Stimulated activated CD8-positive, alpha-beta memory T cell treated with anti-CD3 and anti-CD28 coated beads, Interleukin-12 subunit alpha, Interleukin-12 subunit beta, amount 100 ng/mL, for 4 hours (primary cell): ENCODE results near the gene SNX30.

Source experiments
- DNase-seq: peaks from one replicate; pipeline ENCODE4 v3.0.0-alpha.2; 2020; ENCODE audit warnings: low read depth

The SNX30 gene

DNA sequence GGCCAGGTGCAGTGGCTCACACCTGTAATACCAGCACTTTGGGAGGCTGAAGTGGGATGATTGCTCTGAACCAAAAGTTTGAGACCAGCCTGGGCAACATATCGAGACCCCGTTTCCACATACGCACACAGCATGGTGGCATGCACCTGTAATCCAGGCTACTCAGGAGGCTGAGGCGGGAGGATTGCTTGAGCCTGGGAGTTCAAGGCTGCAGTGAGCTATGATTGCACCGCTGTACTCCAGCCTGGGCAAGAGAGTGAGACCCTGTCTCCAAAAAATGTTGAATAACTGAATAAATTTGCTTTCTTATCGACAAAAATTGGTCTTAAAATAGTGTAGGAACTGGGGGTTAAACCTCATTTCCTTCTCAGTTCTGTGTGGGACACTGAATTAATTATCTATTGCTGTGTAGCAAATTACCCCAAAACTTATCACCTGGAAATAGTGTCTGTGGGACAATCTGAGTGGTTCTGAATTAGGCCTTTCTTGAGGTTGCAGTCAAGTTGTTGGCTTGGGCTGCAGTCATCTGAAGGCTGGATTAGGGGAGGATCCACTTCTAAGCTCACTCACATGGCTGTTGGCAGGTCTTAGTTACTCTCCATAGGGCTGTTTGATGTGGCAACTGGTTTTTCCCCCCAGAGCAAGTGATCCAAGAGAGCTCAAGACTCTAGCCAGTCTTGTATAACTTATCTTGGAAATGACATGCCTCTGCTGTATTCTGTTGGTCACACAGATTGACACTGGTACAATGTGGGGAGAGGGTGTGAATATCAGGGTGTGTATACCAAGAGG is 2.0 kb downstream of the SNX30 start:
- DNase-seq: no peak

DNA sequence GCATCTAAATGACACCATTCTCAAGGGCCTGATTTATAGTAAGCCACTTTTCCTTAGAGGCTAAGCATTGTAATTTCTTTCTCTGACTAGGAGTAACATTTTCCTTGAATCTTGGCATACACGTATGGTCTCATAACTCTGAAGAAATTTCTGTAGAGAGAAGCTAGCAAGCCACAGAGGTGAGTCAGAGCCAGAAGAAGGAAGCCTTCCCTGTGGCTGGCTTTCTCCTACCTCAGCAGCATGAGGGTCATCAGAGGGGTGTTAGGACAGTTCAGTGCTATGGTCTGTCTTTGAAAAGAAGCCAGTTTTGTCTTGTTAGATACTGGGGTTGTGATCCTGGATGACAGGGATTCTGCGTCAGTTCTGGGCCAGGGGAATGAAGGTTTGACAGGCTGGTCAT is 3.2 kb downstream of the SNX30 start:
- DNase-seq: no peak

DNA sequence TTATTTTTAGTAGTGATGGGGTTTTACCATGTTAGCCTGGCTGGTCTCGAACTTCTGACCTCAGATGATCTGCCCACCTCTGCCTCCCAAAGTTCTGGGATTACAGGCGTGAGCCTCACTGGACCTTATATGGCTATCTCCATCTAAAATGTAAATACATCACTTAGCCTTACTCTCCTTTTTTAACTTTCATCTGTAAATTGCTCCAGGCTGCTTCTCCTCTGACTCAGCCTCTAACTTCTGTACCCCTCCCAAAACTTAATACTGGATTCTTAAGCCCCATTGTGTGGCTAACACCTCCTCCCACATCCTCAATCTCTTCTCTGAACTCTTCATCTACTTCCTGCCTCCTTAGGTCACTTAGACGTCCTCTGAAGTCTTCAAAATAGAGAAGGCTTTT is 4.0 kb downstream of the SNX30 start:
- no peak for DNase-seq

DNA sequence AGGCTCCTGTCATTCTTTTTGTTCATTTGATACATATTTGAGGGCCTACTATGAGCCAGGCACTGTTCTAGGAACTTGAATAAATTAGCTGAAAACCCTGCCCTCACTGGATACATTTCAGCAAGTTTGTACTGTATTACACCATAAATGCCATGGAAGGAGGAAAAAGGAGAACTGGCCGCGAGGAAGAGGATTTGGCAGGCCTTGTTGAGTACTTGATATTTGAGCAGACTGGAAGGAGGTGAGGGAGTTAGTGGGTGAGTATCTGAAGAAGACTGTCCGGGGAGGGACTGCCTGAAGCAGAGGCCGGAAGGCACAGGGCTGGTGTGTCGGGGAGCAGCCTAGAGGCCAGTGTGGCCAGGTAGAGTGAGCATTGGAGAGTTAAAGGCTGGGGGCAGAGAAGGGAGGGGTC is 4.5 kb downstream of the SNX30 start:
- no peak for DNase-seq

DNA sequence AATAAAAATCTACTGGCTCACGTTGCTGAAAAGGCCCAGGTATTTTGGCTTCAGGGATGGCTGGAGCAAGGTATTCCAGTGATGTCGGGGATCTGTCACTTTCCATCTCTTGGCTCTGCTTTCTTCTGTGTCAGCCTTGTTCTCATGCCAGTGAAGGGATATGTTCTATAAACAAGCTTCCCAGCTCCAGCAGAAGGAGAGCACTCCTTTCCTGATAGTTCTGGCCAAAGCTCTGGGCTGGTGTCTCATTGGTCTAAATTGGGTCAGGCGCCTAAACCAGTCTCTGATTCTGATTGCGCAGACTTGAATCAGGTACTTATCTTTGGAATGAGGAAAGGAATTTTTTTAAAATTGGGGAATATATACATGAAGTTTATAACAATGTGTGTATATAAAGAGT is 5.1 kb downstream of the SNX30 start:
- no peak for DNase-seq

DNA sequence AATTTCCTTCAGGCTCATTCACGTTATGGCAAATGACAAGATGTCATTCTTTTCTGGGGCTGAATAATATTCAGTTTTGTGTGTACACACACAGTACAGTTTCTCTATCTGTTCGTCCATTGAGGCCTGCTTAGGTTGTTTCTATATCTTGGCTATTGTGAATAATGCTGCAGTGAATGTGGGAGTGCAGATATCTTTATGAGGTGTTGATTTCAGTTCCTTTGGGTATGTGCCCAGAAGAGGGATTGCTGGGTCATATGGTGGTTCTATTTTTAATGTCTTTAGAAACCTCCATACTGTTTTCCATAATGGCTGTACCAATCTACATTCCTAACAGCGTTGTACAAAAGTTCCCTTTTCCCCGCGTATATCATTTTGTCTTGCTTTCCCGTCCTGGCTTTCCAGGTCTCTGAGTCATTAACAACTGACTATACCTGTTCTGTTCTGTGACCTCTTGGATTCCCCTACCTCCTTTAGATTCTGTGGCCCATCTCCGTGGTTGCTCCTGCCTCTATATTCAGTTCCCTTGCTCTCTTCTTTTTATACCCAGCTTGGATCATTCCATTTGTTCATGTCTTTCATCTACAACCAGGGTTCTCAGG is 6.8 kb downstream of the SNX30 start:
- no peak for DNase-seq

DNA sequence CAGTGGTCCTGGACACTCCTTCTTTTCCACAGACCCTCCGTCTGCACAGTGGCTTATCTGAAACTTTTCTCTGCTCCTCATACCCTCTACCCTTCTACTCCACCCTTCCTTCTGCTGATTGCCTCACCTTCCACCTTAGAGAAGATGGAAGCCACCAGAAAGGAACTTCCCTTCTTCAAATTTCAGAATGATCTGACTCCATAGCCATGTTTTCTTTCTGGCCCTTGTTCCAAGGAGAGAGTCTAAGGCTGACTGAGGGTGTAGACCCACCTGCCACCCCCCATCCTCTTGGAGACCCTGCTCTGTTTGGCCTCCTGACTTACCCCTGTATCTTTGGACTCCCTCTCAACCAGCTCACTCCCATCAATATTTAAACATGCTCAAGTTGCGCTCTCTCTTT is 7.4 kb downstream of the SNX30 start:
- DNase-seq: no peak

DNA sequence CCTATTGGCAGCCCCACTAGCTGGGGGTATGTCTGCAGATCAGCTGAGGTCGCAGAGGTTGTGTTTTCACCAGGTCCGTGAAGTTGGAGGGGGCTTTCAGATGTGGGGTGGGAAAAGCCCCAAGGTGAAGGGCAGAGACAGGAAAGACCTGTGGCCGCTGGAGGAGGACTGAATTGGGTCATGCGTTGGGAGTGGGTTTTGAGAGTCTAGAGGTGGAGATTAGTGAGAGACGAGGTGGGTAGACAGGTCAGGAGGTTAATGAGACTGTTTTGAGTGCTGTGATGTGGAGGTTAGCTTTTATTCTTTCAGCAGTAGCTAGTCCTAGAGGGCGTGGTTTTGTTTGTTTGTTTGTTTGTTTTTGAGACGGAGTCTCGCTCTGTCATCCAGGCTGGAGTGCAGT is 10.3 kb downstream of the SNX30 start:
- DNase-seq: no peak

DNA sequence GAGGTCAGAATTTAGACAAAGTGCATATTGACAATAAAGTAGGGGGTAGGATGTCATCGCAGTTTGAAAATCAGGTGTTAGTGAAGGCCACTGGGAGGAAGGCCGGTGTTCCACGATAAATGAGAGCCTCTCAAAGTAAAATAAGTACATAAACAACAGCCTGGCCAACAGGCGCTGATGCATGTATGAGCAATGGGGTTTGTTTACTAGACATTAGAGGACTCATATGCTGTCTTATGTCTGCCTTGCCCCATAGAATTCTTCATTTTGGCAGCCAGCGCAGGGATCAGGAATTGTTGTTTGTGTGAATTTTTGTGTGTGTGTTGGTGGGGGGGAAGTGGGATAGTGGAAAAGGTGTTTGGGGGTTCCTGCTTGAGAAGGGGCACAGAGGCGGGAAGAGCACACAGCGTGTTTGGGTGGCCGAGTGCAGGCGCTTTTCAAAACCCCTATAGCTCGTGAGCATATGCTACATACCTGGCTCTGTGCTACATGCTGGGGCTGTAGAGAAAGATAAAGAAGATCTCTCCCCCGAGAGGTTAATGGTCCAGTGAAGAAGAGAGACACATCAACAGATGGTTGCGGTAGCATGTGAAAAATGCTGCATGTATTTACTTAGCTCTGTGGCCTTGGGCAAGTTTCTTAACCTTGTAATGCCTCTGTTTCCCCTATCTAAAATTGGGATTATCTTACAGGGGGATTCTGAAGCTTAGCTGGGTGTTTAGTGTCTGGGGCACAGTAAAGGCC is 11.5 kb downstream of the SNX30 start:
- DNase-seq: no peak

DNA sequence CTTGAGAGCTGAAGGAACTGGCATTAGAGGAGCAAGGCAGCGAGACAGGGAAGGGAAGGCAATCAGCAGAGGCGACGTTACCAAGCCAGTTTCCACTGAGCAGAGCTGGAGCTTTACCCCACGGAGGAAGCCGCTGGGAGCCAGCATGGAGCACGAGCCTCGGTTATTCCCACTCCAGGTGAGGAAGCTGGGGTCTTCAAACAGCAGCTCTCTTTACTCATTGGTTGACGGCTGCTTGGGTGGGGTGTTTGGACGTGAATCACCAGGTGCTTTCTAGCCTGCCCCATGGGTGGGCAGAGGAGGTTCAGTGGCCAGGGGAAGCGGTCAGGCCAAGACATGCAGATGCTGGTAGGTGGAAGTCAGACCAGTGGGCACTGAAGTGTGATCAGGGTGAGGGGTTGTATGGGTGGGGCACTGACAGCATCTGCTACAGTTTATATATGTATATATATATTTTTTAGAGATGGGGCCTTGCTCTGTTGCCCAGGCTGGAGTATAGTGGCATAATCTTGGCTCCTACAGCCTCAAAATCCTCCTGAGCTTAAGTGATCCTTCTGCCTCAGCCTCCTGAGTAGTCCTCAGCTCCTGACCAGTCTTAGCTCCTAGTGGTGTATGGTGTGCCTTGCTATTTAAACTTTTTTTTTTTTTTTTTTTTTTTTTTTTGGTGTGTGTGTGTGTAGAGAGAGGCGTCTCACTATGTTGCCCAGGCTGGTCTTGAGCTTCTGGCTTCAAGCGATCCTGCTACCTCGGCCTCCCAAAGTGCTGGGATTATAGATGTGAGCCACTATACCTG is 12.4 kb downstream of the SNX30 start:
- no peak for DNase-seq

DNA sequence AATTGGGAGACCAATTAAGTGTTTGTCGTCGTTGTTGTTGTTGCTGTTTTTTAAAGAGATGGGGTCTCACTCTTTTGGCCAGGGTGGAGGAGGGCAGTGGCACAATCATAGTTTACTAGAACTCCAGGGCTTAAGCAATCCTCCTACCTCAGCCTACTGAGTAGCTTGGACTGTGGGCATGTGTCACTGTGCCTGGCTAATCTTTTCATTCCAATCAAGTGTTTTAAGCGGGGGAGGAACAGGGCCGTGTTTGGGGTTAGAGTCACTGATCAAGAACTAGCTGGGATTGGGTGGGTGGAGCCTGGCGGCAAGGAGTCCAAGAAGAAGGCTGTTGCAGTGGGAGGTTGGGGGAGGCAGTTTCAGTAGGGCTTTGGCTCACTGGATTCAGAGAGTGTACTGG is 13.8 kb downstream of the SNX30 start:
- no peak for DNase-seq

DNA sequence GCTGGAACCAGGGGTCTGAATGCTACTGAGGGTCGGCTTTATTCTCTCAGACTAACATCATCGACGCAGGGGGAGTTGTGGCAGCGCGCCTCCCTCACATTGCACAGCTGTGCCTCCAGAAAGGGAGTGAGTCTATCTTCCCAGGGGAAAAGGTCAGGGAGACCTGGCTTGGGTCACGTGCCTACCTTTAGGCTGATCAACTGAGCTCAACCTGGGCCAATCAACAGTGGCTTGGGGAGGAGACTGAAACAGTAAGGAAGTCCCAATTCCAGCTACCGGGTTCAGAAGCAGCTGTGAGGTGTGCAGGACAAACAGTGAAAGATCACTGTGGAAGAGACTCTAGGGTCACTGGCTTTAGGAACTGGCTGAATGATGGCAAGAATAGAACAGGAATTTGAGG is 14.3 kb downstream of the SNX30 start:
- no peak for DNase-seq

DNA sequence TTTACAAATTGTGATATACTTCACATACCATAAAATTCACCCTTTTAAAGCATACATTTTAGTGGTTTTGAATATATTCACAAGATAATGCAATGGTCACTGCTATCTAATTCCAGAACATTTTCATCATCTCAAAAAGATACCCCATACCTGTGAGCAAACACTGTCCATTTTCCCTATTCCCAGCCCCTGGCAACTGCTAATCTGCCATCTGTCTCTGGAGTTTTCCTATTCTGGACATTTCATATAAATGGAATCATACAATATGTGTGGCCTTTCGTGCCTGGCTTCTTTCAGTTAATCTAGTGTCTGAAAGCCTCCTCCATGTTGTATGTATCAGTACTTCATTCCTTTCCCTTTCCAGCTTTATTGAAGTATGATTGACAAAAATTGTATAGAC is 14.7 kb downstream of the SNX30 start:
- no peak for DNase-seq

DNA sequence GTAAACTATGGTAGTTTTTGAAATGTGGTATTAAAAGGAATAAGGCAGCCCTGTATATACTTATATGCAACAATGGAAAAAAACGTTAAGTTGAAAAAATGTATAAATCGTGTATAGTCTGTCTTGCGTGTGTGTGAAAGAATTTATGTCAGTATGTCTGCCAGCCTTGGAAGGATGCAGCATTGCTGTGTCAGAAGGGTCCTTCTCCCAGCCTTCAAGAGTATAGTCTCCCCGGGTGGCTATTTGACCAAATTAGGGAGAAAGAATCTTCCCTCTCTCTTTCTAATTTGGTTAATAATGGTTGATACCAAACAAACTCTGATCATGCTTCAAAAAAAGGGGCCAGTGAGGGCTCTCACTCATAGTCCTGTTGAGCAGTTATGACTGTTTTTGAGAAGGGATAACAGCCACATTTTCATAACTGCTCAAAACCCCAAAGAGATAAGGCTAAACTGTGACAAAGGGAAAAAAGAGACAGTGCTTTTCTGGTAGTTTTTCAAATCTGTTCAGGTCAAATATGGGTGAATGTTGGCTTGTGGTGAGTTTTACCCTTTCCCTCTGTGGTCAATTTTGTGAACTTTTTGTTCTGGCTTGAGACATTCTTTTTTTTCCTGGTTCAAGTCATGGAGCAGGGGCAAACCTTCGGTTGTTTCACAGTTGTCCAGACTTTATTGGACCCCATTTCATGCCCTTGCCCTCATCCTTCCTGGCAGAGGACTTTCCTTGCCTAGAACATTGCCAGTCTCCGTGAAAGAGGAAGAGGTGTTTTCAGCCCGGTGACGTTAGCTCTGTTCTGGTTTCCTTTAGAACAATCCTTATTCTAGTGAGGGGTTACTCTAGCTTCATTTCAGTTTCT is 21.0 kb downstream of the SNX30 start:
- no peak for DNase-seq

DNA sequence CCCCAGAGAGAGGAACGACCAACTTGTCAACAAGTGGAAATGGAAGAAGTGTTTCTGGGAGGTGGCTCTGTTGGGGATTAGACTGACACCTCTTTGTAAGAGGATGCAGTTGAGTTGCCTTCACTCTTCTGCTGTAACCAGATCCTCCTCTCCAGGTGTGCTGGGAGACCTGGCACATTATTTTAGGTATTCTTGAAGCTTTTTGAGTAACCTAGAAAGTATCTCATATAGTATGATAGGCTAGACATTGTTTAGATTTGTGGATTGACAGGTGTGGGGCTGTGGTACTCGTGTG is 21.6 kb downstream of the SNX30 start:
- no peak for DNase-seq

DNA sequence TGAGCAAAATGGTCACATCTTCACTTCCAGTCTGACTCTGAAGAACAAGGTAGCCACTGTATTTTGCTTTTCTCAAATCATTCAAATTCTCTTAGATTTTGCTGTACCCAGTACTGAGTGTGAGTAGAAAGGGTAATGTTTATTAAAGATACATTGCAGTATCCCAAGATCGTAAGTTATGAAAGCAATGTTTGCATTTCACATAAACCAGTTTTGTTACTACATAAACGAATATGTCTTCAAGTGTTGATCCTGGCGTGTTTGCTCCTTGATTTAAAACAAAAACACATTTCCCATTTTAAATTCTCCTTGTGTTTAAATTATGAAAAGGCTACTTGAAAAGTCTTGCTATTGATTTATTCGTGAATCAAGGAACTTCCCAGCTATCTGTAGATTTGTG is 22.0 kb downstream of the SNX30 start:
- no peak for DNase-seq

DNA sequence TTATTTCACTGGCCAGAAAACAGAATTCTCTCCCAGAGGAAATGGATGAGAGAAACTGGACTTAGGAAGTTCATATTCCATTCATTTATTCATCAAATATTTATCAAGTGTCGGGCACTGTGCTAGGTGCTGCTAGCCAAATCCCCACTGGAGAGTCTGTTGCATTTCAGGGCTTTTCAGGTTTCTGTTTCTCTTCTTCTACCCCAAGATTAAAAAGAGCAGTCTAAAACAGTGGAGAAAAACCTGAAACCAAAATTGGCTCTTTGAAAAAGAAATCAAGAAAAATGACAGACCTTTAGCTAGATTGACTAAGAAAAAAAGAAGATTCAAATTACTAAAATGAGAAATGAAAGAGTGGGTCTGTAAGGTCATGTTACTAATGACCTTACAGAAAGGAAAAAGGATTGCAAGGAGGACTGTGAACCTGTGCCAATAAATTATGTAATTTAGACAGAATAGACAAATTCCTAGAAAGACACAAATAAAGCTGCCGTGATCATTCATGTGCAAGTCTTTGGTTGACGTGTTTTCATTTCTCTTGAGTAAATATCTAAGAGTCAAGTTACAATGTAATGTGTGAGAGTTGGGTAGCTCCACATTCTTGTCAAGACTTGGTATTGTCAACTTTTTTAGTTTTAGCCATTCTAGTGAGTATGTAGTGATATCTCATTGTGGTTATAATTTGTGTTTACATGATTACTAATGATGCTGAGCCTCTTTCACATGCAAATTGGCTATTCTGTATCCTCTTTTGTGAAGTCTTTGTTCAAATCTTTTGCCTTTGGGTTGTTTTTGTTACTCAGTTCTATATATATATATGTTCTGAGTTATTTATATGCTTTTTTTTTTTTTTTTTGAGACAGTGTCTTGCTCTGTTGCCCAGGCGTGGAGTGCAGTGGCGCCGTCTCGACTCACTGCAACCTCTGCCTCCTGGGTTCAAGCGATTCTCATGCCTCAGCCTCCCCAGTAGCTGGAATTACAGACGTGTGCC is 23.7 kb downstream of the SNX30 start:
- no peak for DNase-seq

DNA sequence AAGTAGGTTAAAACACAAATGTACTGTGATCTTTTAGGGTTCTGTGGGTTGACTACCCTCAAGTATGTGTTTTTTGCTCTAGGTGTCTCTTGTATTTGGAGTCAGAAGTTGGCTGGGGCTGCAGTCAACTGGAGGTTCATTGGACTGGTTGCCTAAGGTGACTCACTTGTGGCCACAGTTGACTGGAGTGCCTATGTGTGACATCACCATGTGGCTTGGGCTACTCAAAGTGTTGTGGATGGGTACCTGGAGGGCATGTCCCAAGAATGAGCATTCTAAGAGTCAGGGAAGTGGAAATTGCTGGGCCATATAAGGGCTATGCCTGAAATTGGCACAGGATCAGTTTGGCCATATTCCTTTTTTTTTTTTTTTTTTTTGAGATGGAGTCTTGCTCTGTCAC is 27.4 kb downstream of the SNX30 start:
- no peak for DNase-seq

DNA sequence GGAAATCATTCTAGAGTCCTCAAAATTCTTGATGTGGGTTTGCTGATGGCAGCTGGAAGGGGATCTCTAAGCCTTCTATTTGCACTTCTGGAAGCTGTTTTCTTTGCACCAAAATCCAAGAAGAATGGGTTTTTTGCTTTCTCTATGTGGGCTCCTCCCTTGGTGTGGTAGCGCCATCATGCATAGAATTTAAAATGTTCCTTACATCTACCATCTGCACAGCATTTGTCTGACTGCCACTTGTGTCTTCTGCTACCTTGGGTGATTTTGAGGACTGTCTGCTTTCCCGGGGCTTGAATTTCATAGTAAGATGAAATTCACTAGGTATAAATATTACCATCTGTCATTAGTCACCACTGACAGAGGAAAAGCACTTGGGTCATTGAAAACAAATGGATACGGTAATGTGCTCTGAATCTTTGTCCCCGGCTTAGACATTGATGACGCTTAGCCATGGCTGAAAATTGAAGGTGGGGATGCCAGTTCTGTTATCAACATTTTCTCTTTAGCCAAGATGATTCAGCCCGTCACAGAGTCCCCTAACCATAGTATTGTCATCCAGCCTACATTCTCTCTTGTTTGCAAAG is 30.0 kb downstream of the SNX30 start:
- DNase-seq: no peak

DNA sequence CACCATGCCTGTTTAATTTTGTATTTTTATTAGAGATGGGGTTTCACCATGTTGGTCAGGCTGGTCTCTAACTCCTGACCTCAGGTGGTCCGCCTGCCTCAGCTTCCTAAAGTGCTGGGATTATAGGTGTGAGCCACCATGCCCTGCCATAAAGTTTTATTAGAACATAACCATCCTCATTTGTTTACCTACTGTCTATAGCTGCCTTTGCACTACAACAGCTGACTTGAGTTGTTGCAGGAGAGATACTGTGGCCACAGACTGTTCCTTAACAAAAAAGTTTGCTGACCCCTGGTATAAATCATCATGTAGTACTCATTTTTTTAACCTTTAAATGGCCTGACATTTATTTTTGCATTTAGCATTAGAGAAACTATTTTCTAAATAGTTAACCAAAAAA is 31.7 kb downstream of the SNX30 start:
- DNase-seq: no peak
